ENCODE data around the gene SLC46A2. TPM values are rescaled to one million over a fixed set of nuclear protein-coding genes. Genes with fewer than 3 reads are reported as not detected.

The SLC46A2 gene
- total and polyA plus RNA-seq, 2 donors (not counting 1 experiment from before 2014, with no cell fraction given) = 0.18 TPM; not detected in 1

- ChIA-PET CTCF (interaction anchor here (1.4 kb wide), 1 partner anchor 65 kb away, joined by 6 read pairs; no protein-coding TSS in a partner anchor), POLR2A (no interaction called here)
- Histone ChIP-seq H4K20me1 (ENCODE audit: control insufficient read depth, insufficient read depth, low read length, poor library complexity, severe bottlenecking) (no peaks in the 10 kb centered on the region), H2AFZ (ENCODE audit: insufficient read depth, low read depth, low read length, poor library complexity, severe bottlenecking) (no peak overlapping the region), H3K36me3 (replicated peaks in 1 of 2; ENCODE audit: control extremely low read depth in 1 of 2, control insufficient read depth in 1 of 2, extremely low read depth in 1 of 2, insufficient read depth in 2 of 2, low read length in 1 of 2) (peaks cover 0 to 4% of the 10 kb centered on the region in 2 experiments), H3K9me3 (ENCODE audit: control extremely low read depth in 1 of 3, control insufficient read depth in 2 of 3, insufficient read depth in 1 of 3, low read length in 2 of 3) (no peaks in the 10 kb centered on the region), H3K4me3 (ENCODE audit: control extremely low read depth in 1 of 5, extremely low read depth in 1 of 5, insufficient read depth in 1 of 5, low read depth in 2 of 5, low read length in 4 of 5) (no peak overlapping the region), H3K4me1 (ENCODE audit: control insufficient read depth in 2 of 2, insufficient read depth in 2 of 2, low read length in 2 of 2) (no peaks in the 10 kb centered on the region), H3K9ac (ENCODE audit: low read length) (no peak overlapping the region), H3K27me3 (replicated peaks in 1 of 4; ENCODE audit: control extremely low read depth in 1 of 4, control insufficient read depth in 3 of 4, insufficient read depth in 4 of 4, low read length in 3 of 4) (no peaks in the 10 kb centered on the region), H3K79me2 (ENCODE audit: control insufficient read depth, insufficient read depth, low read length) (no peaks in the 10 kb centered on the region), H3K4me2 (replicated peaks; ENCODE audit: low read depth, low read length, poor library complexity, severe bottlenecking) (no peak overlapping the region), H3K27ac (ENCODE audit: low read length in 2 of 2) (no peak overlapping the region)
- Mint-ChIP-seq H3K9me3 (ENCODE audit: insufficient read depth) (no peaks in the 10 kb centered on the region), H3K4me3 (no peak overlapping the region), H3K4me1 (peaks cover 11% of the 10 kb centered on the region), H3K27me3 (no peaks in the 10 kb centered on the region), H3K27ac (no peak overlapping the region)
- TF ChIP-seq, protein P1, sequence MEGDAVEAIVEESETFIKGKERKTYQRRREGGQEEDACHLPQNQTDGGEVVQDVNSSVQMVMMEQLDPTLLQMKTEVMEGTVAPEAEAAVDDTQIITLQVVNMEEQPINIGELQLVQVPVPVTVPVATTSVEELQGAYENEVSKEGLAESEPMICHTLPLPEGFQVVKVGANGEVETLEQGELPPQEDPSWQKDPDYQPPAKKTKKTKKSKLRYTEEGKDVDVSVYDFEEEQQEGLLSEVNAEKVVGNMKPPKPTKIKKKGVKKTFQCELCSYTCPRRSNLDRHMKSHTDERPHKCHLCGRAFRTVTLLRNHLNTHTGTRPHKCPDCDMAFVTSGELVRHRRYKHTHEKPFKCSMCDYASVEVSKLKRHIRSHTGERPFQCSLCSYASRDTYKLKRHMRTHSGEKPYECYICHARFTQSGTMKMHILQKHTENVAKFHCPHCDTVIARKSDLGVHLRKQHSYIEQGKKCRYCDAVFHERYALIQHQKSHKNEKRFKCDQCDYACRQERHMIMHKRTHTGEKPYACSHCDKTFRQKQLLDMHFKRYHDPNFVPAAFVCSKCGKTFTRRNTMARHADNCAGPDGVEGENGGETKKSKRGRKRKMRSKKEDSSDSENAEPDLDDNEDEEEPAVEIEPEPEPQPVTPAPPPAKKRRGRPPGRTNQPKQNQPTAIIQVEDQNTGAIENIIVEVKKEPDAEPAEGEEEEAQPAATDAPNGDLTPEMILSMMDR (IDR thresholded peaks at IDR 0.05) = no peak
- TF ChIP-seq EZH2 (IDR thresholded peaks at IDR 0.05; ENCODE audit: borderline replicate concordance, insufficient read depth, low read depth, low read length, poor library complexity, severe bottlenecking) = no peak
- ATAC-seq (ENCODE audit: low read depth) (no peak), DNase-seq (no peak)
- intact Hi-C loops (cut with micrococcal nuclease) = no loop called here
- 57% methylated on average over 2 of the region's 2 CpGs for WGBS (ENCODE audit: insufficient coverage)
Measured at GRCh38 chr9:112838342-112838741, 52.3 kb downstream of the SLC46A2 start.

GRCh38 chr9:112836394-112836793, 54.3 kb downstream of the SLC46A2 start:
- no peak overlapping the region for H3K4me3 ChIP-seq (ENCODE audit: control extremely low read depth in 1 of 5, extremely low read depth in 1 of 5, insufficient read depth in 1 of 5, low read depth in 2 of 5, low read length in 4 of 5)
- no peak overlapping the region for H3K27ac ChIP-seq (ENCODE audit: low read length in 2 of 2)
- H3K4me1 ChIP-seq (ENCODE audit: control insufficient read depth in 2 of 2, insufficient read depth in 2 of 2, low read length in 2 of 2) = peaks cover 2% of the 10 kb centered on the region in 2 donors
- ATAC-seq (ENCODE audit: low read depth) (no peak), DNase-seq (no peak)
- no peak overlapping the region for H2AFZ ChIP-seq (ENCODE audit: insufficient read depth, low read depth, low read length, poor library complexity, severe bottlenecking)
- no peaks in the 10 kb centered on the region for H3K27me3 Mint-ChIP-seq
- intact Hi-C loops (cut with micrococcal nuclease) = no loop called here
- no peak for TF ChIP-seq EZH2 (IDR thresholded peaks at IDR 0.05; ENCODE audit: borderline replicate concordance, insufficient read depth, low read depth, low read length, poor library complexity, severe bottlenecking)
- TF ChIP-seq, protein P1 (IDR thresholded peaks at IDR 0.05) = no peak
- no peaks in the 10 kb centered on the region for H3K9me3 Mint-ChIP-seq (ENCODE audit: insufficient read depth)
- H3K27me3 ChIP-seq (replicated peaks in 1 of 4; ENCODE audit: control extremely low read depth in 1 of 4, control insufficient read depth in 3 of 4, insufficient read depth in 4 of 4, low read length in 3 of 4) = no peaks in the 10 kb centered on the region
- ChIA-PET POLR2A (no interaction called here), CTCF (interaction anchor here (0.6 to 2.8 kb wide), 3 partner anchors 9 to 66 kb away, joined by 3 to 9 read pairs (median 4); no protein-coding TSS in a partner anchor)
- no peak overlapping the region for H3K4me3 Mint-ChIP-seq
- H3K9me3 ChIP-seq (ENCODE audit: control extremely low read depth in 1 of 3, control insufficient read depth in 2 of 3, insufficient read depth in 1 of 3, low read length in 2 of 3) = no peaks in the 10 kb centered on the region
- no peaks in the 10 kb centered on the region for H4K20me1 ChIP-seq (ENCODE audit: control insufficient read depth, insufficient read depth, low read length, poor library complexity, severe bottlenecking)
- peaks cover 11% of the 10 kb centered on the region for H3K4me1 Mint-ChIP-seq
- H3K4me2 ChIP-seq (replicated peaks; ENCODE audit: low read depth, low read length, poor library complexity, severe bottlenecking) = no peak overlapping the region
- no peaks in the 10 kb centered on the region for H3K79me2 ChIP-seq (ENCODE audit: control insufficient read depth, insufficient read depth, low read length)
- WGBS (ENCODE audit: insufficient coverage) = 83% methylated on average over 2 of the region's 3 CpGs
- H3K9ac ChIP-seq (ENCODE audit: low read length) = no peak overlapping the region
- peaks cover 0 to 7% of the 10 kb centered on the region in 2 experiments for H3K36me3 ChIP-seq (replicated peaks in 1 of 2; ENCODE audit: control extremely low read depth in 1 of 2, control insufficient read depth in 1 of 2, extremely low read depth in 1 of 2, insufficient read depth in 2 of 2, low read length in 1 of 2)
- H3K27ac Mint-ChIP-seq = no peak overlapping the region
